T47D (cell line): ENCODE results near the gene DSP.

Experiments
- DNase-seq, 2 experiments: peaks; one replicate each; pipeline versions ENCODE4 v3.0.0 to v3.0.0-alpha.2; 2011 to 2012; ENCODE audit warnings: low read depth in 1 of 2, low spot score in 1 of 2
- JUND ChIP-seq: IDR thresholded peaks from 2 replicates; pipeline ENCODE4 v1.6.1; 2012; ENCODE audit warnings: low read depth
- in situ Hi-C: cut with HindIII; loops from 2 replicates; pipeline ENCODE4 v1.10.0; 2016; ENCODE audit warnings: low sequenced_read_pairs, low pct_unique_long_range_greater_than_20kb

DSP gene

DNA sequence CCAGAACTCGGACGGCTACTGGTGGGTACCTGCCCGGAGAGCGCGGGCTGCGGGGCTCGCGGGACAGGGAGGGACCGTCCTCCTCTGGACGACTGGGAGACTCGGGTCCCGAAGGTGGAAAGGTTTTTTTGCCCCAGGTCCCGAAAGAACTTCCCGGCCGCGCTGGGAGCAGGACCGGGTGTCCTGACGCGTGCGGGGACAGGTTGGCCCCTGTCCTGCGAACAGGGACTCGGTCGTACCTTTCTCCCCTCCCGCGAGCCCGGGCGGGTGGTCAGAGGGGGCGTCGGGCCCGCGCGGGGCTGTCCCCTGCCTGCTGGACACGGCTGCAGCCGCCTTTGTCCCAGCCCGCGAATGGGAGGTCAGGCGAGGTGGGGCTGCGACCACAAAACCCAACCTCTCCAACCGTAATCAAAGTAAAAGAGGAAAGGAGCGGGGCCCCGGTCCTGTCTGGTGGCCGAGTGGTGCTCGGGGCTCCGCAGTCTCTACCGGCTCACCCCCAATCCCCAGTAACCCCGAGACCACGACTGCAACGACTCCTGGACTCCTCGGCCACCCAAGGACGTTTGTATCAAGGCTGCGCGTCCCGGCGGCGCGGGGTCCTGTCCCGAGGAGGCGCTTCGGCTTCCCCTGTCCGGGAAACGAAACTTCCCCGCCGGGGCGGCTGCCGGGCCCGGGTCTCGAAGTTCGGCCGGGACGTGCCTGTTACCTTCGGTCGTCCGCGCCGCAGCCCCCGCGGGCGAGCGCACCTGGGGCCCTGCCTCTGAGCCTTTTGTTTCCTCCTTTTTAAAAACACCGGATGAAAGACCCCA lies 798 bp downstream of the DSP start:
- in situ Hi-C loops: no loop called here
- peak; percentile 18 to 45 for DNase-seq
- TF ChIP-seq JUND: no peak

GRCh38 chr6:7542874-7543624 lies 1.6 kb downstream of the DSP start:
- TF ChIP-seq JUND: no peak
- DNase-seq: peak; percentile 80 to 93
- in situ Hi-C loops: no loop called here

GRCh38 chr6:7543789-7544424 lies 2.4 kb downstream of the DSP start:
- in situ Hi-C loops: no loop called here
- no peak for TF ChIP-seq JUND
- peak in 1 of 2 experiments; percentile 60 for DNase-seq

DNA sequence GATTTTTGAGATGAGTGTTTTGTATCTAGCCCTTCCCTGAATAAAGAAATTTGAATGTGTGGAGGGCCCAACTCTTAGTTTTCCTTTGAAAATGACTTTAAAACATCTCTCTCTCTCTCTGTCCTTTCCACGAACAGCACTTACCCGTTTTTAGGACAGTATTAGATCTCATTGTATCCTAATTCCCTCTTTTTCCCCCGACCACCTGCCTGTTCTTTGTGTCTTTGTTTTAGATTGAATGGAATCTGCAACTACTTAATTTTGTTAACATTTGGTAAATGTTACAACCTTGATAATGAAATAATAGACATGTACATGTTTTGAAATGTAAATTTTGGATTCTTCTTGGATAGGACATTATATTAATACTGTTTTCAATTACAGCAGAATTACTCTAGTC lies 3.1 kb downstream of the DSP start:
- in situ Hi-C loops: no loop called here
- no peak for TF ChIP-seq JUND
- DNase-seq: no peak

- TF ChIP-seq JUND: no peak
- DNase-seq: peak in 1 of 2 experiments; percentile 35
- in situ Hi-C loops: no loop called here
Measured at GRCh38 chr6:7545316-7546019, 4.0 kb downstream of the DSP start.

- no peak for TF ChIP-seq JUND
- in situ Hi-C loops: no loop called here
- DNase-seq: peak in 1 of 2 experiments; percentile 41
Measured at GRCh38 chr6:7546020-7546369, 4.5 kb downstream of the DSP start.

GRCh38 chr6:7546383-7546782 lies 4.9 kb downstream of the DSP start:
- in situ Hi-C loops: no loop called here
- DNase-seq: peak in 1 of 2 experiments; percentile 51
- no peak for TF ChIP-seq JUND

DNA sequence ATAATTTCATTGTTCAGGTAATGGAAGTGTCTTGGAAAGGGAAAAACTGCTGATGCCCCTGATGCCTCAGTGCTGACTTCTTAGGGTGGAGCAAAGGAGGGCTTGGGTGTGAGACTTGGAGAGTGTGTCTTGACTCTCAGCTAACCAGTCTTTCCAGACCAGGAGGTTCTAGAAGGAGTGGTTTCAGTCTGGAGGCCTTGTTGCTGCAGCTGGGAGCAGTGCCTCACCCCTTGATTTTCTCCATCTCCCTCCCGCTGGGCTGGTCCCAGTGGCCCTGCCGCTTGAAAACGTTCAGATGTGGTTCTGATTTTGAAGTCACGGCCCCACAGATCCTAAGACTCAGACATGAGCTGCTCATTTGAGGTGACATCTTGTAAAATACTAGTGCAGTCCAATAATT lies 5.4 kb downstream of the DSP start:
- DNase-seq: peak in 1 of 2 experiments; percentile 89
- in situ Hi-C loops: no loop called here
- no peak for TF ChIP-seq JUND

- in situ Hi-C loops: no loop called here
- TF ChIP-seq JUND: no peak
- DNase-seq: no peak
Measured at GRCh38 chr6:7547315-7547714, 5.8 kb downstream of the DSP start.

GRCh38 chr6:7550433-7550801 lies 8.9 kb downstream of the DSP start:
- TF ChIP-seq JUND: no peak
- peak in 1 of 2 experiments; percentile 68 for DNase-seq
- in situ Hi-C loops: no loop called here

DNA sequence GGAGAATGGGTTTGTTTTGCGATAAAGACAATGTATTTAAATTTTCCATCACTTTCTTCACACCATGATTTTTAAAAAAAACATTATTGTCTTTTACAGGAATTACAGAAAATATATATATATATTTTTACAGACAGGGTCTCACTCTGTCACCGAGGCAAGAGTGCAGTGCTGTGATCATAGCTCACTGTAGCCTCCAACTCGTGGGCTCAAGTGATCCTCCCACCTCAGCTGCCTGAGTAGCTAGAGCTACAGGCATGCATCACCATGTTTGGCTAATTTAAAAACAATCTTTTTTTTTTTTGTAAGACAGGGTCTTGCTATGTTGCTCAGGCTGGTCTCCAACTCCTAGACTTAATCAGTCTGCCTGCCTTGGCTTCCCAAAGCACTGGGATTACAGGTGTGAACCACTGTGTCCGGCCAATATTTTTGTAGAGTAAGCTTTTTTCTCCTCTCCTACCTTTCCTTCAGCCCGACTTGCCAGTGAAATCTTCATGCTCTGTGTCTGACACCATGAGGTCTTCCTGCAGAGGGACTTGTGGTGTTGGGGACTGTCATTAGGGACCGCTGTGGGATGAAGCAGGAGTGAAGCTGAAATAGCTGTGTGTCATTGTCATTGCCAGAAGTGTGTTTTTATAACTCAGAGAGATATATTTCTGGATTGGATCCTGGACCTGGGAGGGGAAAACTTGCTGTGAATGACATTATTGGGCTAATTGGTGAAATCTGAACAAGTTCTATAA lies 13.2 kb downstream of the DSP start:
- in situ Hi-C loops: no loop called here
- DNase-seq: no peak
- no peak for TF ChIP-seq JUND

DNA sequence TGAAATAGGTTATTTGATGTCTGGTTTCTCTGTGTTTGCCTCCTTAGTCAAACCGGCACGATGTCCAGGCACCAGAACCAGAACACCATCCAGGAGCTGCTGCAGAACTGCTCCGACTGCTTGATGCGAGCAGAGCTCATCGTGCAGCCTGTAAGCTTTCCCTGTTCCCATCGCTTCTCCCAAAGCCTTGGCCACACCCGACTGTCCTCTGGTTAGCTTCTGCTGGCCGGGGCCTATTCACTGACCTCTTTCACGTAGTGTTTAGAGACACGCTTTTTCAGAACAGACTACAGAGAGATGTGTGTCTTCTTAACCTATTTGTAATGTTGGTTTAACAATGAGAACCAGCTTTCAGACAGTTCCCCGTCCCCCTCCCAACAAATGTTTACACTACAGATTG lies 14.2 kb downstream of the DSP start:
- TF ChIP-seq JUND: no peak
- in situ Hi-C loops: no loop called here
- DNase-seq: no peak
